Ovary (tissue), 3 donors: Measurements from ENCODE around the gene GBX2.

Source experiments
- POLR2A ChIP-seq: fragments of 450-650 bp; IDR thresholded peaks from one replicate; pipeline ENCODE4 v1.6.1; 2017; ENCODE audit warnings: antibody characterized with exemption, mild to moderate bottlenecking, moderate library complexity
- TF ChIP-seq, protein P1 (sequence below), 3 donors: fragments of 450-650 bp in 2 of 3; fragments of 200-600 bp in 1 of 3; IDR thresholded peaks; one replicate each; pipeline versions ENCODE4 v1.5.1 to v1.8.0; 2016 to 2022; ENCODE audit warnings: antibody characterized with exemption in 3 of 3, mild to moderate bottlenecking in 1 of 3
- donor health status: DM: no; HTN: no; CAD: no.

DNA sequence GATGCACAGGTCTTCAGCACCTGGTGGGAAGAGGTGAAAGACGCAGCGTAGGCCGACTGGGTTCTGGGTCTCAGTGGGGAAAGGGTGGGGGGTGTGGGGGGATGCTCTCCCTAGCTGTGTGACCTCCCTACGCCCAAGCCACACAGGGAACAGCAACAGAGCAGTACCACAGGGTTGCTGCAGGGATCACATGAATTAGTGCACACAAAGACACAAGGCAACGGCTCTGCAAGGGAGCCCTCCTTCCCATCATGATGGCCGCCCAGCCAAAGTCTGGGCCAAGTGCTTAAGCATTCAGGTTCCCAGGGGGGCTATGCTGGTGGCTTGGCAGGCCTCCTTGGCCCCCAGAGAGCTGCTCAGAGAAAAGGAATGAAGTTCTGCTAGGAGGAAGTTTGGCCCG lies 28.2 kb upstream of the GBX2 start:
- TF ChIP-seq, protein P1, sequence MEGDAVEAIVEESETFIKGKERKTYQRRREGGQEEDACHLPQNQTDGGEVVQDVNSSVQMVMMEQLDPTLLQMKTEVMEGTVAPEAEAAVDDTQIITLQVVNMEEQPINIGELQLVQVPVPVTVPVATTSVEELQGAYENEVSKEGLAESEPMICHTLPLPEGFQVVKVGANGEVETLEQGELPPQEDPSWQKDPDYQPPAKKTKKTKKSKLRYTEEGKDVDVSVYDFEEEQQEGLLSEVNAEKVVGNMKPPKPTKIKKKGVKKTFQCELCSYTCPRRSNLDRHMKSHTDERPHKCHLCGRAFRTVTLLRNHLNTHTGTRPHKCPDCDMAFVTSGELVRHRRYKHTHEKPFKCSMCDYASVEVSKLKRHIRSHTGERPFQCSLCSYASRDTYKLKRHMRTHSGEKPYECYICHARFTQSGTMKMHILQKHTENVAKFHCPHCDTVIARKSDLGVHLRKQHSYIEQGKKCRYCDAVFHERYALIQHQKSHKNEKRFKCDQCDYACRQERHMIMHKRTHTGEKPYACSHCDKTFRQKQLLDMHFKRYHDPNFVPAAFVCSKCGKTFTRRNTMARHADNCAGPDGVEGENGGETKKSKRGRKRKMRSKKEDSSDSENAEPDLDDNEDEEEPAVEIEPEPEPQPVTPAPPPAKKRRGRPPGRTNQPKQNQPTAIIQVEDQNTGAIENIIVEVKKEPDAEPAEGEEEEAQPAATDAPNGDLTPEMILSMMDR (IDR thresholded peaks at IDR 0.05) = no peak
- TF ChIP-seq POLR2A = no peak
